Lower lobe of right lung (tissue), 2 donors: ENCODE measurements around the gene MEF2A. TPM values are rescaled to one million over a fixed set of nuclear protein-coding genes. Genes with fewer than 3 reads are reported as not detected.

Experiments used
- ATAC-seq, 2 donors: fragments of 200-7000 bp; cut with Tn5 transposase; one replicate each; pipeline ENCODE4 v1.9.1; 2020 to 2022; ENCODE audit warnings: mild to moderate bottlenecking in 2 of 2, moderate library complexity in 2 of 2
- DNase-seq: peaks from one replicate; pipeline ENCODE4 v3.0.0-alpha.2; 2020
- H3K27ac ChIP-seq: fragments of 200-600 bp; one replicate; pipeline ENCODE4 v1.8.0; 2022
- H3K27me3 ChIP-seq: fragments of 200-600 bp; one replicate; pipeline ENCODE4 v1.8.0; 2022; ENCODE audit warnings: low read depth
- H3K36me3 ChIP-seq: fragments of 200-600 bp; one replicate; pipeline ENCODE4 v1.8.0; 2022; ENCODE audit warnings: mild to moderate bottlenecking
- H3K4me1 ChIP-seq: fragments of 200-600 bp; one replicate; pipeline ENCODE4 v1.8.0; 2022
- H3K4me3 ChIP-seq: fragments of 200-600 bp; one replicate; pipeline ENCODE4 v1.8.0; 2022; ENCODE audit warnings: mild to moderate bottlenecking
- H3K9me3 ChIP-seq: fragments of 200-600 bp; one replicate; pipeline ENCODE4 v1.8.0; 2022
- intact Hi-C: fragments of 100-400 bp; cut with DNase I; formaldehyde crosslinking; loops from one replicate; pipeline ENCODE4 v1.11.0; 2022
- total RNA-seq: library from RNA; stranded (reverse); fragmentation: NEBNext Ultra II Directional; extraction: Animal tissue kit (Norgen Biotek cat#: 25700); gene quantifications from one replicate; pipeline ENCODE4 v1.2.1, GENCODE V29; 2021
- TF ChIP-seq, protein P1 (sequence below): fragments of 200-600 bp; IDR thresholded peaks from one replicate; pipeline ENCODE4 v1.8.0; 2022; ENCODE audit warnings: antibody characterized with exemption, mild to moderate bottlenecking
- donor health status: DM: no; HTN: yes; CAD: no; lungs with severe emphysema.

MEF2A gene
- total RNA-seq, 1 donor from 2014 or later = 80.1 TPM

DNA sequence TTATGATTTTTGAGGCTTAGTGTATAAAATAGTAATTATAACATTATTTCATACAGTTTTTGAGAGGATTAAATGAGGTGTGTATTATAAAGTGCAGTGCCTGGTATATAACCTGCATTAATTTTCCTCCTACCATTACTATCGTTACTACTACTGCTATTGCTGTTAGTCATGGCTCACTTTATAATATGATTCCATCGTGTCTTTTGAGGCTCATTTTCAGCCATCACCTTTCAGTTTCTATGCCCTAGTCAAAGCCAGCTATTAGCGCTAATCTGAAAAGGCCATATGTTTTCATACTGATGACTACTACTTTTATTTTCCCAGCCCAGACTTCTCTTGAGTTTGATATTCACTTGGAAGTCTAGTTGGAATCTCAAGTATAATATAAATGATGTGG, 5.5 kb downstream of the MEF2A start:
- TF ChIP-seq, protein P1, sequence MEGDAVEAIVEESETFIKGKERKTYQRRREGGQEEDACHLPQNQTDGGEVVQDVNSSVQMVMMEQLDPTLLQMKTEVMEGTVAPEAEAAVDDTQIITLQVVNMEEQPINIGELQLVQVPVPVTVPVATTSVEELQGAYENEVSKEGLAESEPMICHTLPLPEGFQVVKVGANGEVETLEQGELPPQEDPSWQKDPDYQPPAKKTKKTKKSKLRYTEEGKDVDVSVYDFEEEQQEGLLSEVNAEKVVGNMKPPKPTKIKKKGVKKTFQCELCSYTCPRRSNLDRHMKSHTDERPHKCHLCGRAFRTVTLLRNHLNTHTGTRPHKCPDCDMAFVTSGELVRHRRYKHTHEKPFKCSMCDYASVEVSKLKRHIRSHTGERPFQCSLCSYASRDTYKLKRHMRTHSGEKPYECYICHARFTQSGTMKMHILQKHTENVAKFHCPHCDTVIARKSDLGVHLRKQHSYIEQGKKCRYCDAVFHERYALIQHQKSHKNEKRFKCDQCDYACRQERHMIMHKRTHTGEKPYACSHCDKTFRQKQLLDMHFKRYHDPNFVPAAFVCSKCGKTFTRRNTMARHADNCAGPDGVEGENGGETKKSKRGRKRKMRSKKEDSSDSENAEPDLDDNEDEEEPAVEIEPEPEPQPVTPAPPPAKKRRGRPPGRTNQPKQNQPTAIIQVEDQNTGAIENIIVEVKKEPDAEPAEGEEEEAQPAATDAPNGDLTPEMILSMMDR = no peak
- intact Hi-C loops = no loop called here
- H3K27me3 ChIP-seq = no peaks in the 10 kb centered on the region
- no peak overlapping the region for H3K4me3 ChIP-seq
- no peak for DNase-seq
- H3K9me3 ChIP-seq = no peaks in the 10 kb centered on the region
- ATAC-seq = no peak
- H3K36me3 ChIP-seq = no peaks in the 10 kb centered on the region
- peaks cover 24% of the 10 kb centered on the region for H3K4me1 ChIP-seq
- no peak overlapping the region for H3K27ac ChIP-seq

- H3K4me1 ChIP-seq = peaks cover 23% of the 10 kb centered on the region
- H3K36me3 ChIP-seq = no peaks in the 10 kb centered on the region
- DNase-seq (no peak), ATAC-seq (no peak)
- intact Hi-C loops = no loop called here
- TF ChIP-seq, protein P1 = no peak
- no peaks in the 10 kb centered on the region for H3K9me3 ChIP-seq
- H3K4me3 ChIP-seq = no peak overlapping the region
- H3K27me3 ChIP-seq = no peaks in the 10 kb centered on the region
- H3K27ac ChIP-seq = no peak overlapping the region
Observed at GRCh38 chr15:99574048-99574447, 8.3 kb downstream of the MEF2A start.

- no peak overlapping the region for H3K27ac ChIP-seq
- ATAC-seq (no peak), DNase-seq (no peak)
- H3K4me1 ChIP-seq = peaks cover 23% of the 10 kb centered on the region
- TF ChIP-seq, protein P1 = no peak
- H3K27me3 ChIP-seq = no peaks in the 10 kb centered on the region
- H3K36me3 ChIP-seq = no peaks in the 10 kb centered on the region
- H3K4me3 ChIP-seq = no peak overlapping the region
- intact Hi-C loops = no loop called here
- no peaks in the 10 kb centered on the region for H3K9me3 ChIP-seq
Observed at GRCh38 chr15:99574502-99574901, 8.7 kb downstream of the MEF2A start.

GRCh38 chr15:99578809-99579208, 13.0 kb downstream of the MEF2A start:
- TF ChIP-seq, protein P1 = no peak
- peaks cover 38% of the 10 kb centered on the region for H3K4me1 ChIP-seq

DNA sequence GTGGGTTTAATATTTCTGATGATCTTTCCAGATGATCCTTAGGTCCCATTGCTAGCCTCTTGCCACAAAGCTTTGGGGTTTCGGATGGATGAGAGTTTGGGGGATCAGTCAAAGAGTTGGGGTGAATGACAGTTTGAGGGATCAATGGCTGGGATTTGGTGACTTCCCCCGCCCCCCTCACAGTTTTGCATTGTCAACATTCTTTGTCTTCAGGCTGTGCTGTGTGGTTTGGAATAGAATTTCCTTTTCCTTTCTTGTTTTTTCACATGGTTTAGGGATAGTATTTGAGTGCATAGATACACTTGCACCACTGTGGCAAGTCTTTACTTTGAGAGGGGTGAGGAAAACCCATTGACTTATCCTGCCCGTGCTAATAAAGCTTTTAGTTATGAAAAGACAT, 14.3 kb downstream of the MEF2A start:
- Histone ChIP-seq H3K4me1 (peaks cover 38% of the 10 kb centered on the region), H3K9me3 (peaks cover 5% of the 10 kb centered on the region), H3K36me3 (no peaks in the 10 kb centered on the region), H3K27ac (no peak overlapping the region), H3K27me3 (no peaks in the 10 kb centered on the region), H3K4me3 (no peak overlapping the region)
- DNase-seq = no peak
- TF ChIP-seq, protein P1 = no peak
- intact Hi-C loops = no loop called here
- no peak for ATAC-seq

More at GRCh38 chr15:99578809-99579208, 13.0 kb downstream of the MEF2A start:
- intact Hi-C loops = no loop called here
- ATAC-seq (no peak), DNase-seq (no peak)
- Histone ChIP-seq H3K9me3 (no peaks in the 10 kb centered on the region), H3K27ac (no peak overlapping the region), H3K4me3 (no peak overlapping the region), H3K27me3 (no peaks in the 10 kb centered on the region), H3K36me3 (no peaks in the 10 kb centered on the region)

DNA sequence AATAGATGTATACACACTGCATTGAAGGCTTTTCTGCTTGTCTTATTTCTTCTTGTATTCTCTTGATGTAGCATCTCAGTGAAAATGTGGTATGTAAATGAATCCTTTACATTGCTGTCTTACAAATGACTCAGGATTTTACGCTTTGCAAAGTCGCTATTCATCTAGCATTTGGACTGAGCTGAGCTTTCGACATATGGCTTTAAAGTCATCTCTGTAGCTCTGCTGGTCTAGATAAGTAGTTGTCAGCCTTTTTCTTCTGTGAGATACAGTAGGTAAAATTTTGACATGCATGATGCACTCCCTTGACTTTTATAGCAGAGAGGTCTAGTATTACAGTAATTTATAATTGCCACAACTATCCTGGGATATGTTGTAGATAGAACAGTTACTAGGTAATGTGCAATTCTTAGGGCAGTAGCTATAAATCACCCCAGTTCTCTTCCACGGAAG, 16.8 kb downstream of the MEF2A start:
- Histone ChIP-seq H3K9me3 (peaks cover 19% of the 10 kb centered on the region), H3K4me1 (peaks cover 33% of the 10 kb centered on the region), H3K27me3 (no peaks in the 10 kb centered on the region), H3K36me3 (no peaks in the 10 kb centered on the region), H3K4me3 (no peak overlapping the region), H3K27ac (no peak overlapping the region)
- TF ChIP-seq, protein P1 = no peak
- ATAC-seq (no peak), DNase-seq (no peak)
- intact Hi-C loops = no loop called here
